Measurements from ENCODE around the gene PRPF40B.

PRPF40B gene

DNA sequence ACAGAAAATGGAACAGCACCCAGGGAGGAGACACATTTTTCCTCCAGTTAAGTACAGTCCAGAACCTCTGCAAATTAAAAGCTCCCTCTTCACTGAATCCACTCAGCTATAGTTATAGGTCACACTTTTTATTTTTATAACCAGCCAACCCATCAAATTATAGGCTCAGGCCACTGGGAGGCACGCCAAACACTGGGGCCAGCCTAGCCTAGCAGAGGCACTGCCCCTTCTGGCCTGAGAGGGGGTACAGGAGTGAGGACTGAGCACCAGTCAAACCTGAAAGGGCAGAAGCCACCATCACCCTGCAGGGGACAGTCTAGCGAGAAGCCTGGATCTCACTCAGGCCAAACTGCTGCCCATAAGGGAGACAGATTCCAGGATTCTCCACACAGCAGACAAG lies 64.6 kb downstream of the PRPF40B start:
- no peak for DNase-seq (ENCODE audit: low read depth)

DNA sequence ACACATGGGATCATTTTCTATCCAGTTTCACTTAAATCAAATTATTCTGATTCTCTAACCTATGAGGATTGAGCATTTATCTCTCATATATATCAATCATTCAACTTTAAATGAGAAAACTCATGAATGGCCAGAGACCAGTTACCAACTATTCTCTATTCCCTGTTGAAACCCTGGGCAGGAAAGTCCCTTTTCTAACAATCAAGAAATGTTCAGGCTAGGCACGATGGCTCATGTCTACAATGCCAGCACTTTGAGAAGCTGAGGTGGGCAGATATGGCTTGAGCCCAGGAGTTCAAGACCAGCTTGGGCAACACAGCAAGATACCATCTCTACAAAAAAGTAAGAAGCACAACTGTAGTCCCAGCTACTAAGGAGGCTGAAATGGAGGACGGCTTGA lies 65.9 kb downstream of the PRPF40B start:
- DNase-seq (ENCODE audit: low read depth) = no peak

DNA sequence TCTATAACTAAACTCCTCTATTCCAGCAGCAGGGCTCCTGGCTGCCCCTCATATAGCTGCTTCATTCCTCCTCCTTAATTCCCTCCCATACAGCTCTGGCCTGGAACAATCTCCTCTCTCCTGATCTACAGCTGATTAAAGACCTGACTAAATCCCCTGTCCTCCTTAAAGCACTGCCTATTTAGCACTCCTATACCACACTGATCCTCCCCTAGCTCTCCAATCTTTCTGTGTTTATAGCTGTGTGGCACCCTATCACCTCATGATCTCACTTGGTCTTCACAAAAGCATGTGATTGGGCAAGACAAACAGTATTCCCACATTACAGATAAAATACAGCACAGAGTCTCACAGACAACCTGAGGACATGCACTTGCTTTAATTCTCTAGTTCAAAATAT lies 66.4 kb downstream of the PRPF40B start:
- DNase-seq (ENCODE audit: low read depth) = no peak

DNA sequence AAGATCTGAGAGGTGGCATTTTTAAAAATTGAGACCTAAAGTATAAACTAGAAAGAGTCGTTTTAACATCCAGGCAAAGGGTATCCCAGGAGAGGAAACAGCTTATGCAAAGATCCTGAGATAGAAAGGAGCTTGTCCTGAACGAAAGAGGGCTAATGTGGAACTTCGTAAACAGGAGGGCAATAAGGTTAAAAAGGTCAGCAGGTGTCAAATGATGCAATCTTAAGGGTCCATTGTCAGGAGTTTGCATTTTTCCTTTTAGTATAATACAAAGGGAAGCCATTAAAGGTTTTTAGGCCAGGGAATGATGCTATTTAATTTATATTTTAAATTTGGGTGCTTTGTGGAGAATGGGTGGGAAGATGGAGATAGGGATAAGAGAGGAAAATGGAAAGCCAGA lies 69.5 kb downstream of the PRPF40B start:
- DNase-seq (ENCODE audit: low read depth) = no peak

DNA sequence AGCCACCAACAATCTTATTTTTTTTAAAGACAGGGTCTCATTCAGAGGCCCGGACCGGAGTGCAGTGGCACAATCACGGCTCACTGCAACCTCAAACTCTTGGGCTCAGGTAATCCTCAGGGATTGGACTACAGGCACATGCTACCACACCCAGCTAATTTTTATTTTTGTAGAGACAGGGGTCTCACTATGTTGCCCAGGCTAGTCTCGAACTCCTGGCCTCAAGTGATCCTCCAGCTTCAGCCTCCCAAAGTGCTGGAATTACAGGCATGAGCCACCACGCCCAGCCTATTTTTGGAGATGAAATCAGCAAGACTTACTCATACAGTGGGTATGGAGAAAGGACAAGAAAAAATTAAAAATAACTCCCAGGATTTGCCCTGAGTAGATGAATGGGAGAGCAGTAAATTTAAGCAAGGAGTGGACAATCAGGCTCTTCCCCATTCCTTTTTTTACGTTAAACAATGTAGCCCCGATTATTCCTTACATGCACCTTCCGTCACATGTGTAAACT lies 70.6 kb downstream of the PRPF40B start:
- no peak for DNase-seq (ENCODE audit: low read depth)

Measured in activated T-cell treated with anti-CD3 and anti-CD28 coated beads for 1 hour (primary cell).